H54 (cell line): ENCODE measurements around the gene SYPL1.

Experiments
- DNase-seq: peaks from one replicate; pipeline ENCODE4 v3.0.0; 2011; ENCODE audit warnings: low spot score, mixed read lengths; ENCODE audit not compliant: insufficient read length
- FAIRE-seq: peaks from 3 replicates; lab custom pipeline; 2011; peaks lifted over from hg19 to GRCh38; lab: Jason Lieb, UNC
- POLR2A ChIP-seq: IDR thresholded peaks from 2 replicates; pipeline ENCODE4 v1.6.1; 2011; ENCODE audit warnings: low read depth, mild to moderate bottlenecking, low read length

Gene SYPL1

GRCh38 chr7:106094780-106095179 is 17.3 kb downstream of the SYPL1 start:
- no peak for DNase-seq
- no peak for TF ChIP-seq POLR2A
- no peak for FAIRE-seq

GRCh38 chr7:106092204-106092603 is 19.9 kb downstream of the SYPL1 start:
- no peak for DNase-seq
- TF ChIP-seq POLR2A = no peak
- no peak for FAIRE-seq

- DNase-seq (no peak), FAIRE-seq (no peak)
- TF ChIP-seq POLR2A = no peak
Observed at GRCh38 chr7:106089647-106090046, 22.5 kb downstream of the SYPL1 start.

- no peak for TF ChIP-seq POLR2A
- no peak for DNase-seq
- FAIRE-seq = no peak
Observed at GRCh38 chr7:106088014-106088413, 24.1 kb downstream of the SYPL1 start.

GRCh38 chr7:106086062-106086461 is 26.1 kb downstream of the SYPL1 start:
- DNase-seq (no peak), FAIRE-seq (no peak)
- no peak for TF ChIP-seq POLR2A

GRCh38 chr7:106085015-106085414 is 27.1 kb downstream of the SYPL1 start:
- FAIRE-seq = no peak
- no peak for TF ChIP-seq POLR2A
- DNase-seq = no peak

GRCh38 chr7:106083717-106084116 is 28.4 kb downstream of the SYPL1 start:
- DNase-seq = no peak
- TF ChIP-seq POLR2A = no peak
- FAIRE-seq = no peak

GRCh38 chr7:106082087-106082854 is 29.8 kb downstream of the SYPL1 start:
- no peak for TF ChIP-seq POLR2A
- no peak for DNase-seq
- FAIRE-seq = no peak

GRCh38 chr7:106080300-106080987 is 31.7 kb downstream of the SYPL1 start:
- FAIRE-seq (no peak), DNase-seq (no peak)
- TF ChIP-seq POLR2A = no peak

GRCh38 chr7:106076537-106076936 is 35.6 kb downstream of the SYPL1 start:
- DNase-seq (no peak), FAIRE-seq (no peak)
- no peak for TF ChIP-seq POLR2A

GRCh38 chr7:106075937-106076336 is 36.2 kb downstream of the SYPL1 start:
- TF ChIP-seq POLR2A = no peak
- FAIRE-seq (no peak), DNase-seq (no peak)

- FAIRE-seq (no peak), DNase-seq (no peak)
- no peak for TF ChIP-seq POLR2A
Observed at GRCh38 chr7:106074257-106074656, 37.9 kb downstream of the SYPL1 start.

GRCh38 chr7:106073701-106074100 is 38.4 kb downstream of the SYPL1 start:
- no peak for DNase-seq
- FAIRE-seq = no peak
- TF ChIP-seq POLR2A = no peak

GRCh38 chr7:106072715-106073091 is 39.4 kb downstream of the SYPL1 start:
- FAIRE-seq (no peak), DNase-seq (no peak)
- no peak for TF ChIP-seq POLR2A
